GM12873 (cell line): Measurements from ENCODE around the gene UFM1.

Source experiments
- TF ChIP-seq, protein P1 (sequence below): IDR thresholded peaks from 2 replicates; pipeline ENCODE4 v1.5.1; 2012; ENCODE audit warnings: low read depth, mild to moderate bottlenecking, moderate library complexity, low read length, control low read depth; ENCODE audit not compliant: insufficient read depth; ENCODE audit errors: missing control alignments

Gene UFM1

GRCh38 chr13:38366954-38367645, 17.4 kb downstream of the UFM1 start:
- TF ChIP-seq, protein P1, sequence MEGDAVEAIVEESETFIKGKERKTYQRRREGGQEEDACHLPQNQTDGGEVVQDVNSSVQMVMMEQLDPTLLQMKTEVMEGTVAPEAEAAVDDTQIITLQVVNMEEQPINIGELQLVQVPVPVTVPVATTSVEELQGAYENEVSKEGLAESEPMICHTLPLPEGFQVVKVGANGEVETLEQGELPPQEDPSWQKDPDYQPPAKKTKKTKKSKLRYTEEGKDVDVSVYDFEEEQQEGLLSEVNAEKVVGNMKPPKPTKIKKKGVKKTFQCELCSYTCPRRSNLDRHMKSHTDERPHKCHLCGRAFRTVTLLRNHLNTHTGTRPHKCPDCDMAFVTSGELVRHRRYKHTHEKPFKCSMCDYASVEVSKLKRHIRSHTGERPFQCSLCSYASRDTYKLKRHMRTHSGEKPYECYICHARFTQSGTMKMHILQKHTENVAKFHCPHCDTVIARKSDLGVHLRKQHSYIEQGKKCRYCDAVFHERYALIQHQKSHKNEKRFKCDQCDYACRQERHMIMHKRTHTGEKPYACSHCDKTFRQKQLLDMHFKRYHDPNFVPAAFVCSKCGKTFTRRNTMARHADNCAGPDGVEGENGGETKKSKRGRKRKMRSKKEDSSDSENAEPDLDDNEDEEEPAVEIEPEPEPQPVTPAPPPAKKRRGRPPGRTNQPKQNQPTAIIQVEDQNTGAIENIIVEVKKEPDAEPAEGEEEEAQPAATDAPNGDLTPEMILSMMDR = no peak

DNA sequence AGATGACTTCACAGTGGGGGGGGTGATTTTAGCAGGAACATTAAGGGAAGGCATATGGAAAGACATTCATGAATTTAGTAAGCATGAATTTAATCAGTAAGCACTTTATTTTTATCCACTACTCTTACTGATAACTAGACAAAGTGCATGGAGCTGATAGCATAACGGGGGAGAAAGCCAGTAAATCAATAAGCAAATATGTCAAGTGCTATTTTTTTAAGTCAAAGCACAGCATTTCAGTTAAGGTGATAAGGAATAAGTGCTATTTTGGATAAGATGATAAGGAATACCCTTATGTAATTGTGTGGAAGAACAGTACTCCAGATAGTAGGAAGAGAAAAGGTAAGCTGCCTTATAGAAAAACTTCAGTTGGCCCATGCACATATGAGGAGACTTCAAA, 19.4 kb downstream of the UFM1 start:
- TF ChIP-seq, protein P1 = no peak

DNA sequence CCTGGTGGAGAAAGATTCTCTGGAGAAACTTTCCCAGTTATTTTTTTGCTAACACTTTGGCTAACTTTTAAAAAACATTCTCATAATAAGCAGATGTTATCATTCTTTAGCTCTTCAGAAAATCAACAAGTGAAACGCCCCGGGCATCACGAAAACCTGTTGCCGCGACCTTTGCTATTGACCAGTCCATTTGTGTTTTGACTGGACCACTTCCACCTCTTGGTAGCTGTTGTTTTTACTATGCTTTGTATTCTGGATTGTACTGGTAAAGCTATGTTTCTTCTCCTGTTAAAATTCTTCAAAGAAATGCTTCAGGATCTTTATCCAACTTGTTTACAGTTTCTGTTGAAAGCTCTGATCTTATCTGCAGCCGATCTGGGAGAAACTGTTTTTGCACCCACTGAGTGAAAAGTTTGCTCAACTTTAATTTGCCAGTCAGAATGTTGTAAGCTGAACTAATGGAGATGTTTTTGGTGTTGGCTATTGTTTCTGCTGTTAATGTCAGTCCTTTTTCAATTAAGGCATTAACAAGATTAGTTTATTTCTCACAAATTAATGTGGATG, 23.3 kb downstream of the UFM1 start:
- TF ChIP-seq, protein P1 = no peak

DNA sequence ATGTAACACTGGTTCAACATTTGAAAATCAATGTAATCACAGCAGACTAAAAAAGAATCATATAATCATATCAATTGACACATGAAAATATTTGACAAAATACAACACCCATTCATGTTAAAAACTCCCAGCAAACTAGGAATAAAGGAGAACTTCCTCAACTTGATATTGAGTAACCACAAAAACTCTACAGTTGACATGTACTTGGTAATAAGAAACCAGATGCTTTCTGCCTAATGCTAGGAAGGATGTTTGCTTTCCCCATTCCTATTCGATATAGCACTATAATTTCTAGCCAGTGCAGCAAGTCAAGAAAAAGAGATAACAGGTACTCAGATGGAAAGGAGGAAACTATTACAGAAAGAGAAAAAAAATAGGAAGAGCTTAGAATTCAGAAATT, 26.9 kb downstream of the UFM1 start:
- TF ChIP-seq, protein P1 = no peak

GRCh38 chr13:38381890-38382289, 32.2 kb downstream of the UFM1 start:
- TF ChIP-seq, protein P1 = no peak

DNA sequence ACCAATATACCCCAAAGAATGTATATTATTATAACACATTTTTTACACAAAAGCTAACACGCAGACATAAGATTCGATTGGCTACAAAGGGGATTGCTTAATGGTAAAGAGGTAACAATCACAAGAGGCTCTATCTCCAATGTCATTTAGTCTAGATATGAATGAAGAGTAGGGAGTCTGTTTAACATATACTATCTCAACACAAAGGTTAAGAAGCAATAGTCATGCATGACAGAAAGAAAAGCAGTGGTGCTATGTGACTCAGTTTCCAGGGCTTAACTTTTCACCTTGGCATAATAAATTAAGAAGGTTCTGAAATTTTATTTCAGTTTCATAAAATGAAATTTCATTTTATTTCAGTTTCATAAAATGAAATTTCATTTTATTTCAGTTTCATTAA, 33.3 kb downstream of the UFM1 start:
- TF ChIP-seq, protein P1 = no peak

DNA sequence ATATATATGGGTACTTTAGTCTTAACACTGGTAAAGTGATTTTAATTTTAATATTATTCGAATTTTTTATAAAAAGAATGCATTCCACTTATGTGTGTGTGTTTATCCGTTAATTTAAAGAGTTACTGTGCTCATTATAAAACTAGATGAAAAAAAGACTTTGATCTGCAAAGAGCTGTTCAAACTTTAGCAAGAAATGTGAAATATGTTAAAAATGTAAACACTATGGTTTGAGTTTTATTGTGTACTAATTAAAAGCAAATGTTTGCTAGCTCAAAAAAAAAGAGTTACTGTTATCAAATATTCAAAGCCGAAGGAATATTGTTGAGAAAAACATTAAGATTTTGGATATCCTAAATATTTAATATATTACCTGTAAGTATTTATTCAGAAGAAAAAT, 34.5 kb downstream of the UFM1 start:
- TF ChIP-seq, protein P1 = no peak
